Right lobe of liver (tissue), 4 donors: Measurements from ENCODE around the gene ASXL1.

Source experiments
- POLR2A ChIP-seq: fragments of 450-650 bp; IDR thresholded peaks from one replicate; pipeline ENCODE4 v1.6.1; 2017; ENCODE audit warnings: antibody characterized with exemption, mild to moderate bottlenecking
- TF ChIP-seq, protein P1 (sequence below), 4 donors: fragments of 200-600 bp in 3 of 4; fragments of 450-650 bp in 1 of 4; IDR thresholded peaks; one replicate each; pipeline versions ENCODE4 v1.5.1 to v1.8.0; 2016 to 2022; ENCODE audit warnings: antibody characterized with exemption in 4 of 4, mild to moderate bottlenecking in 2 of 4
- donor health status: DM: no; HTN: no; CAD: no.
- donor health status: DM: no; HTN: no; CAD: no.
- donor health status: DM: no; HTN: yes; CAD: no.

DNA sequence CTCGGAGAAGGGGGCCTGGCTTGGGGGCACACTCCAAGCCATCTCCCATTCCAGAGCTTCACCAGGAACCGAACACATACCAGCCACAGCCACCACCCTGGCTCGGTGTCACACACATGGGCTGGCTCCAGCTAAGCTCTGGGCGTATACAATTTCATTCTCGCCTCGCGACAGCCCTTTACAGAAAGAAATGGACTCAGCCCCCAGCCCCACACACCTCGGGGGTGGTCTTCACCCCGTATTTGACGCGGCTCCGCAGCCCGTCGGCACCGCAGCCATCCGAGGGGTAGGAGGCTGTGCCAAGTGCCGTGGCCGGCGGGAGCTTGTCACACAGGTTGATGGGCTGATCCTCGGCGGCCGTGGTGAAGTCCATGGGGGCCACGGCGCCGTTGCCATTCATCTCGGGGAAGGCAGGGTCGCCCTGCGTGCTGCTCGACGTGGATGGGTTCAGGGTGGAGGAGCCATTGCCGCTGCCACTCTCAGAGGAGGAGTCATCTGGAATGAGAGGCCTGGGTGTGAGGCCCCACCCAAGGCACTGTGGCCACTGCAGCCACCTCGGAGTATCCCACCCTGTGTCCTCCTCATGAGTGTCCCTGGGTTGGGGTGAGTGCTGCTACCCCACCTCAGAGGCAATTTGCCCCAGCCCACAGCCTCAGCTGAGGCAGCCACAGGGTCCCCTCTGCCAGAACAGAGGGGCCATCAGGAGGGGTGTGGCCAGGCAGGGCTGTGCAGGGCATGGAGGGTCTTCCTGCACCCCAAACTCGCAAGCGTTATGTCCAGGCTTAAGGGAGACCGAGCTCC lies 98.0 kb downstream of the ASXL1 start:
- TF ChIP-seq, protein P1, sequence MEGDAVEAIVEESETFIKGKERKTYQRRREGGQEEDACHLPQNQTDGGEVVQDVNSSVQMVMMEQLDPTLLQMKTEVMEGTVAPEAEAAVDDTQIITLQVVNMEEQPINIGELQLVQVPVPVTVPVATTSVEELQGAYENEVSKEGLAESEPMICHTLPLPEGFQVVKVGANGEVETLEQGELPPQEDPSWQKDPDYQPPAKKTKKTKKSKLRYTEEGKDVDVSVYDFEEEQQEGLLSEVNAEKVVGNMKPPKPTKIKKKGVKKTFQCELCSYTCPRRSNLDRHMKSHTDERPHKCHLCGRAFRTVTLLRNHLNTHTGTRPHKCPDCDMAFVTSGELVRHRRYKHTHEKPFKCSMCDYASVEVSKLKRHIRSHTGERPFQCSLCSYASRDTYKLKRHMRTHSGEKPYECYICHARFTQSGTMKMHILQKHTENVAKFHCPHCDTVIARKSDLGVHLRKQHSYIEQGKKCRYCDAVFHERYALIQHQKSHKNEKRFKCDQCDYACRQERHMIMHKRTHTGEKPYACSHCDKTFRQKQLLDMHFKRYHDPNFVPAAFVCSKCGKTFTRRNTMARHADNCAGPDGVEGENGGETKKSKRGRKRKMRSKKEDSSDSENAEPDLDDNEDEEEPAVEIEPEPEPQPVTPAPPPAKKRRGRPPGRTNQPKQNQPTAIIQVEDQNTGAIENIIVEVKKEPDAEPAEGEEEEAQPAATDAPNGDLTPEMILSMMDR (IDR thresholded peaks at IDR 0.05): no peak
- no peak for TF ChIP-seq POLR2A
